HG02571 (cell line): ENCODE data around the gene MBNL1.
"Not testable (repeated sequence)": the region's sequence is repeated elsewhere in the genome, so short reads cannot be mapped to it uniquely, and the experiment has no call there.

Source experiments
- ATAC-seq: cut with Tn5 transposase; IDR thresholded peaks from one replicate; pipeline ENCODE4 v1.9.1; 2021; ENCODE audit warnings: mild to moderate bottlenecking, moderate library complexity; ENCODE audit not compliant: unreplicated experiment

The MBNL1 gene

DNA sequence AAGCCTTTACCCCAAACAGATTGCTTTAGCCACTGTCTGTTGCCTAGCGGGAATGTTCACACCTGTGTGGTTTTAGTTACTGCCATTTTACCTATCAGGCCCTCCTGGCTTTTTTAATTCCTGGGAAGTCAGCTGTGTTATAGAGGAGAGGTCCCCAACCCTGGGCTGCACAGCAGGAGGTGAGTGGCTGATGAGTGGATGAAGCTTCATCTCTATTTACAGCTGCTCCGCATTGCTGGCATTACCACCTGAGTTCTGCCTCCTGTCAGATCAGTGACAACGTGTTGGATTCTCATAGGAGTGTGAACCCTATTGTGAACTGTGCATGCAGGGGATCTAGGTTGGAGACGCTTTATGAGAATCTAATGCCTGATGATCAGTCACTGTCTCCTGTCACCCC, 127.0 kb downstream of the MBNL1 start:
- no peak for ATAC-seq

DNA sequence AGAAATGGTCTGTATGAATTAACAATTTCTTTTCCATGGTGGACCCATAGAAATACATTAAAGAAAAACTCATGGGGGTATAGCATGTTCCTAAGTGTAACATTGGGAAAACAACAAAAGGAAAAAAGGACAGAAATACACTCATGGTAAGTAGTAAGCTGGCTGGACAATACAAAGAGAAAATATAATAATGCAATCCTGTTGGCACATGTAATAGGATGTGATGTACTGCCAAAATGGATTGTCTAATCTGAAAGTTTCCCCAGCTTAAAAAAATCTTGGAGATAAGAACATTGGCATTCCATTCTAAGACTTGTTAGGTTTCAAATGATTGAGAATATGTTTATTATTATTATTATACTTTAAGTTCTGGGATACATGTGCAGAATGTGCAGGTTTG, 128.1 kb downstream of the MBNL1 start:
- no peak for ATAC-seq

DNA sequence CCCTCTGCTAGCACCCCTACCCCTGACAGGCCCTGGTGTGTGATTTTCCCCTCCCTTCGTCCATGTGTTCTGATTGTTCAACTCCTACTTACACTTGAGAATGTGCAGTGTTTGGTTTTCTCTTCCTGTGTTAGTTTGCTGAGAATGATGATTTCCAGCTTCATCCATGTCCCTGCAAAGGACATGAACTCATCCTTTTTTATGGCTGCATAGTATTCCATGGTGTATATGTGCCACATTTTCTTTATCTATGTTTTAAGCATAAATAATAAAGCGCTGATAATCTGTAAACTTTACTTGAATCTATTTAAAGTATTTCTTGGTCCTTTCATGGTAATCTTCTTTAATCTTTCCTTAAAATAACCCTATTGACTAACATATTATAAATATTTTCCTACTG, 128.6 kb downstream of the MBNL1 start:
- not testable (repeated sequence) for ATAC-seq

DNA sequence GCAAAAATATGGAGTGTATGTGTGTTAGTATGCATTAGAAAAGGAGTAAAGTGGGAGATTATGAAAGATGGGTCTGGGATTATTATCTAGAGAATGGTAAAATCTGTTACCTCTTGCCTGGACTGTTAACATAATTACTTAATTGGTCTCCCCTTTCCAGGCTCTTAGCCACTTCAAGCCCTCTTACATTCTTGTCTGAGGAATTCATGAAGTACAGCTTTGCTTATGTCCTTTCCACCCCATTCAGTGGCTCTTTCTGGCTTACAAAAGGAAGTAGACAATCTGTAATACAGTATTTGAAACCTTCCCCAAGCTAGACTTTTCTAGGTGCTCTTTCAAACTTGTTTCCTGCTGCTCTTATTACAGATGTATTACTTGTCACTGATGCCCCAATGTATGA, 129.8 kb downstream of the MBNL1 start:
- no peak for ATAC-seq

DNA sequence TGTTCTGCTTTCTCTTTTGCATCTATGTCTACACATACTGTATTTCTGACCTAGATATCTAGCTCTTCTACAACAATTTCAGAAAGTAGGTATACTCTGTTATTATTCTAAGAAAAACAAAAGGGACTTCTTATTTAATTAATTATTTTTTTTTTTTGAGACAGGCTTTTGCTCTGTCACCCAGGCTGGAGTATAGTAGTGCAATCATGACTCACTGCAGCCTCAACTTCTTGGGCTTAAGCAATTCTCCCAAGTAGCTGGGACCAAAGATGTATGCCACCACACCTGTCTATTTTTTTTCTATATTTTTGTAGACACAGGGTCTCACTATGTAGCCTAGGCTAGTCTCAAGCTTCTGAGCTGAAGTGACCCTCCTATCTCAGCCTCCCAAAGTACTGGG, 130.6 kb downstream of the MBNL1 start:
- no peak for ATAC-seq

DNA sequence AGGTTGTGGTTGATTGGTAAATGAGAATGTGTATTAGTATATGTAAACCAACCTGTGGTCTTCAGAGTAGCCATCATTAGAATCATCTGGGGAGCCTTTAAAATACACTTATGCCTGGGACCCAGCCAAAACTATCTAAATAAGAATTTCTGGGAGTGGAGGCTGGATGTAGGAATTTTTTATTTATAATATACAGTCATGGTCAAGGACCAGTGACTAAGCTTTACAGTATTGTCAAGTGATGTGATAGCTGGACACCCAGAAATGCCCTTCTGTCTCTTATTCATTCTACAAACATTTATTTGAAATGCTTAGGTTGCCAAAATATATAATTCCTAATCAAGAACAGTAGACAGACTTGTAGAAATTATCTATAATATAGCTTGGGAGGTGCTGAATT, 132.2 kb downstream of the MBNL1 start:
- ATAC-seq, result no peak

DNA sequence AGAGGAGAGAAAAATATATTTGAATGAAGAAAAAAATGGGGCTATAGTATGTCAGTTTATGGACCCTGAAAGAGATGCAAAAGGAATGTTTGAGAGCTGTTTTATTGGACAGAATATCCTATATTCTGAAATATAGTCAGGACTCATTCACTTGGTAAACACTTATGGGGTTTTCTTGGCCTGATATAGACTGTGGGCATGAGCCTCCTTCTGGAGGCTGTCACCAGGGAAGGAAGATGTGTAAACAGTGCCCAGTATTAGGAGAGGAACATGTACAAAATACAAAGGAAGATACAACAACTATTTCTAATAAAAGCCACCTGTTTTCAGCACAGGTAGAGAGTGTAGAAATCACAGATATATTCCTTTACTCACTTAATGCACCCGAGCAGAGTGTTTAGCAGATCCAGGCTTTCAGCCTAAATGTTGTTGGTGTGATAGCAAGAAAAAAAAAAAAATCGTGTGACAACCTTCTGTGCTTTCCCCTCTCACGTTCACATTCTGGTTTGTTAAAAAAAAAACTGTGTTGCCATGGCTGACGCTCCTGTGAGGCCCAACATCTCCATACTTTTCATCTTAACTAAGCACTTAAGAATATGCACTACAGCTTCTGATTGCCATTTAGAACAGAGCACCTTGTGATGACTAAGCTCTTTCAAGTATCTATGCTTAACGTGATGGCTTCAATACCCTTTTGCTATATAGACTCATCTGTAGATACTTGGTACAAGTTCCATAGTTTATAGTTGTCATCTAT, 134.1 kb downstream of the MBNL1 start:
- ATAC-seq, result no peak

DNA sequence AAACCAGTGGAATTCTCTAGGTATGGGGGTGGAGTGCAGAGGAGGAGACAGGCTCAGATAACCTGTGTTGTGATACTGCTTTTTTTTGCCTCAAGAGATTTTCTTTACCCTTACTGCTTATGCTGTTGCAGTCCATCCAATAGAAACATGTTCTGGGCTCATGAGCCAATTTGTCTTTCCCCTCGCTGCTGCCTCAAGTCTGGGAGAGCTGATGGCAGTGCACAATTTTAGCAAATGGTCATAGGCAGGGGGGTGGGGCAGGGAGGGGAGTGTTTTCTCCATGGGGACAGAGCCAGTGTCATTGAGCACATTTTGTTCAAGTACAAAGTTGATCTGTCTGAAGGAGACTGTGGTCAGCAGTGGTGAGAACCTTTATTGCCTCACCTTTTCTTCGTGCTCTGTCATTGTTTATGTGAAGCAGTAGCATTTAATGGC, 134.9 kb downstream of the MBNL1 start:
- ATAC-seq, result no peak

DNA sequence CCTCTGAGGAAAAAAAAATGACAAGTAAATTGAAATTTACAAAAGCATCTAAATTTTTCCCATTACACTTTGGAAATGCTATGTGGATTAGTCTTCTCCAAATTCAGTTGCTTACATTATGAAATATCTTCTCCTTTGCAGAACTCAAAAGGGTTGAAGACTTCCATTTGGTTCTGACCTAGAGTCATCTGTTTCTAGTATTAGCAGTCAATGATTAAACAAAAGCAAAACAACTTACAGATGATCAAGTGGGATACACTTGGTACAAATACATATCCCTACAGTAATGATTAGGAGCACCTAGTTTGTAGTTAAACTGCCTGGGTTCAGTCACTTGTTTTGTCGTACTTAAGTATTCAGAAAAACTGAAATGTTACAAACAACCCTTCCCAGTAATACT, 136.2 kb downstream of the MBNL1 start:
- no peak for ATAC-seq

DNA sequence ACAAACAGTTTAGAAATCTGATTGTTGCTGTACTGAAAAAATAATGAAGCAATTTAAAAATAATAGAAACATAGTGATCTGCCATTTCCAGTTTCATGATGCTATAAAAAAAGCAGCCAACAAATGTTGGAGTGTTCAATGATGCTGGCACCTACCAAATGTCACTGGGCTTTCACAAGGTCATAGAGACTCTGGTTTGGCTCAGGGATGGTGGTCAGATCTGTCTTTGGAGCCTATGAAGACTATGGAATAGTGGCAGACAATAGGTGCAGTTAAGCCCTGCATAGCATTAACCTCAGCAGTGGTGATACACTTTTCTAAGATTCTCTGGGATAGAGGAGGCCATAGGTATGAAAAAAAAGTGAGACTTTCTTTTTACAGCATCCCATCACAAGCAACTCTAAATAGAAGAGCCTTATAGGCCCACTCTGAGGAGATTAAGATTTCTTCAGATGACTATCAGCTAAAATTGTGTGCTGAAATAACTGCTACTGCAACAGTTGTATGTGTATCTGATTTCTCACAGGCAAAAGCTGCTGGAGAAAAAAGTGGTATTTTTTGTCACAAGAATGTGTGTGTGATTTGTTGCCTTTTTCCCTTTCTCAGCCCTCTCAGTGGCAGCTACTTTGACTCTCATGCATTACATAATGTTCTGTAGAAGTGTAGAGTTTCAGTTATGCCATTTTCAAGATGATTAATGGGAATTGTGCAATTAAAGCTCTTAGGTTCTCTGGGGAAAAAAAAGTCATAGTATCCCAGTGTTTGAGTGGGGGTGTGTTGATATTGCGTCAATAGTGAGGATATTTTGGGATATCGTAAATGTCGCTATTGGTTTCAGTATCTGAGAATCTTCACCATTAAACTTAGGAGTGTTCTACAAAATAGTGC, 137.4 kb downstream of the MBNL1 start:
- no peak for ATAC-seq

DNA sequence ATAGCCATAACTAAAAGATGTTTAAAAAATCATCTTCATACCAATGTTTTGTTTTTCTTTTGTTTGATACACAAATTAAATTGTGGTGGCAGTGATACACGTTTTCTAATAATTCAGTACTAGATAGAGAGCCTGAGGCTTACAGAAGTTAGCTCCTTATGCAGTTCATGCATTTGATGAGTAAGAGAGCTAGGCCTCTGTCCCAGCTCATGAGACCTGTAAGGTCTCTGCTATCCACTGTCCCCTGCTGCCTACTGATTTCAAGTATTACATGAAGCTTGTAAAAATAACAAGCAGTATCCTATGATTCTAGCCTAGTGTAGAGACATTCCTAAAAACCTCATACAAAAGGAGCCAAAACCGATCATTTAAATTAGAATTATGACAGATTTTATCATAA, 144.5 kb downstream of the MBNL1 start:
- ATAC-seq, result no peak

DNA sequence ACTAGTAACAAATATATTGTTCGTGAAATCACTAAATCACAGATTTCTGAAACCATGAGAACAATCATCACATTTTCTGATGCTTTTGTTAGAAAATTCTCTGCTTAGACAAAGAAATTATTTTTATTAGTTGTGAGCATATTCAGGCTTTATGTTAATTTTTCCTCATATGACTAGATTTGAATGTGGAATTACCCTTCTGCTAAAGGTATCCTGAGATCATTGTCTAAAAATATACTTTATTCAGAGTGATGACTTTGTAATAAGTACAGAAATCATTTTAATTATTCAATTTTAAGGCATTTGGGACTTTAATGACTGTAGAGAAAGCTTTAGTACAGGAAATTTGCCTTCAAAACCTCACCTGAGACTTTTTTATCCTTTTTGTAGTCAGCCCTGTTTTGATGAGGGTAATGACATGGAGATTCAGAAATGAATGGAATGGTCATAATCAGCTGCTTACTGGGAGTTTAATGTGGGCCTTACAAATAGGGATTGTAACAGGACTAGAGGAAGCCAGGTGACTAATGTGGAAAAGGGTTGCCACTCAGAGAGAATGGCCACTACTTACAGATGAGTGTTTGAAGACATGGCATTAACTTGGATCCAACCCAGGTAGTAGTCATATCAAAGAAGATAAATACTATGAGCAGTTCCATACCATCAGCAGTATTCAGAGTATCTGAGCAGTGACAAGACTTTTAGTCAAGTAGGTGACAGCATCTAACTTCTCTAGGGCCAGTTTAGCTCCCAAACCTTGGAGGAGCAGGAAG, 148.3 kb downstream of the MBNL1 start:
- no peak for ATAC-seq

DNA sequence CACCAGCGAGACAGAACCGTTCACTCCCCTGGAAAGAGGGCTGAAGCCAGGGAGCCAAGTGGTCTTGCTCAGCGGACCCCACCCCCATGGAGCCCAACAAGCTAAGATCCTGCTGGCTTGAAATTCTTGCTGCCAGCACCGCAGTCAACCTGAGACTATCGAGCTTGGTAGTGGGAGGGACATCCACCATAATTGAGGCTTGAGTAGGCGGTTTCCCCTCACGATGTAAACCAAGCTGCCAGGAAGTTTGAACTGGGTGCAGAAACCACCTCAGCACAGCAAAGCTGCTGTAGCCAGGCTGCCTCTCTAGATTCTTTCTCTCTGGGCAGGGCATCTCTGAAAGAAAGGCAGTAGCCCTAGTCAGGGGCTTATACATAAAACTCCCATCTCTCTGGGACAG, 151.0 kb downstream of the MBNL1 start:
- no peak for ATAC-seq

DNA sequence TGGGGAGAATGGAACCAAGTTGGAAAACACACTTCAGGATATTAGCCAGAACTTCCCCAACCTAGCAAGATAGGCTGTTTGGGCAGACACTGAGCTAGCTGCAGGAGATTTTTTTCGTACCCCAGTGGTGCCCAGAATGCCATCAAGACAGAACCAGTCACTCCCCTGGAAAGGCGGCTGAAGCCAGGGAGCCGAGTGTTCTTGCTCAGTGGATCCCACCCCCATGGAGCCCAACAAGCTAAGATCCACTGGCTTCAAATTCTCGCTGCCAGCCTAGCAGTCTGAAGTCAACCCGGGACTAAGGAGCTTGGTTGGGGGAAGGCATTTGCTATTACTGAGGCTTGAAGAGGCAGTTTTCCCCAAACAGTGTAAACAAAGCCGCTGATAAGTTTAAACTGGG, 152.4 kb downstream of the MBNL1 start:
- no peak for ATAC-seq

DNA sequence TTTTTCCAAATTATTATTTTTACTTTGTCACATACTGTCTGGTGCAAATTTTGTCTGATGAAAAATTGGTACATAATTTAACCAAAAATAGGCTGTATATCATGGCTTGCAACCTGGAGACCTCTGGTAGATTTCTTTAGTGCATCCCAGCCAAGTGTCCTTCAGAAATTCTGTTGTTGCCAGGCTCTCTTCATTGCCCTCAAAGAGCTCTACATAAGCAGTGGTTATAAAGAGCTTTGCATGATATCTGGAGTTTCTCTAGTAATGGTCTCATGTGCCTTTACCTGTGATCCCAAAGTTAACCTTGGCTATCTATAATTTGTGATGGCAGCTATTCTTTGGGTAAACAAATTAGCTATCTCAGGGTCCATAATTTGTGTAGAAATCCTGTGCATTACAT, 157.7 kb downstream of the MBNL1 start:
- ATAC-seq, result no peak

DNA sequence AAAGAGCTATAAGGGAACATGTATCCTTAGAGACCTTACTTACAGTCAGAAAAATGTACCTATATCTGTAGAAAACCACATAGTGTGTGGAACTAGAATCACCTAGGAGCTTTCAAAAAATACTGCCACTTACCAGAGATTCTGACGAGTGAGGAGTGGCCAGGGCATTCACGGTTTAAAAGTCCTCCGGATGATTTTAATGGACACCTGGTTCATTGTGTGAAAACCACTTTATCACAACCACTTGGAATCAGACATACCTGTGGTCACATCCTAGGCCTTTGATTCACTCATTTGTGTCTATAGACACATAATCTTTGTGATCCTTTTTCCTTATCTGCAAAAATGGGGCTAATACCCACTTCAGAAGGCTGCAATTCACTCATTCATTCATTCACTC, 159.8 kb downstream of the MBNL1 start:
- no peak for ATAC-seq

DNA sequence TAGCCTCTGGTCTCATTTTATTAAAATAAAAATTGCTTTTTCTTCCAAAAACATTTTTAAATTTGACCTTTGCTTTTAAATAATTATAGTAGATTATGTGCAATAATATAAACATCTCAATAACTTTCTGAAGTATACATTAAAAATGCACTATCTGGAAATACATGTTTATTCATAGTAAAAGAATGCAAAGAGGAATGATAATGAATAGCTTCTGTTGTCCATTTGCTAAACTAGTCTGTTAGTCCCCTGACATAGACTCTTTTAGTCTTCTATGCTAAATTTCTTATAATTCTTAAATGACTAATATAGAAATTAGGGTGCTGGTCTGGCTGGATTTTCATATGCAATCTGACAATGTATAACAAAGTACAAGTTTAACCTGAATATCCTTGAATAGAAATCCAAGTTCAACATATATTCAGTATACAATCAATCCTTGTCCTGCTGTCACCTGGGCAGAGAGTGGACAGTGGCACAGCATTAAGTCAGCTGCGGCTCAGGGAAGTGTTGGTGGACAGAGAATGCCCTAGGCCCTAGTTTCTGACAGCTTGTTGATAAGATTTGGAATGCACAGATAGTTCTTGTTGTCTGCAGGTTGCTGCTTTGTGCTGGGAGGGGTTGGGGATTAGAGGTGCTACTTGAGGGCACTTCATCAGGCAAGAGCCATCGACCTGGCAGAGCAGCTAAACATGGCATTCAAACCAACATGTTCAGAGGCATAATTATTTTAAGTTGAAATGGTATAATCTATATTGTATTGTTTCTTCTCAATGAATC, 161.7 kb downstream of the MBNL1 start:
- no peak for ATAC-seq

DNA sequence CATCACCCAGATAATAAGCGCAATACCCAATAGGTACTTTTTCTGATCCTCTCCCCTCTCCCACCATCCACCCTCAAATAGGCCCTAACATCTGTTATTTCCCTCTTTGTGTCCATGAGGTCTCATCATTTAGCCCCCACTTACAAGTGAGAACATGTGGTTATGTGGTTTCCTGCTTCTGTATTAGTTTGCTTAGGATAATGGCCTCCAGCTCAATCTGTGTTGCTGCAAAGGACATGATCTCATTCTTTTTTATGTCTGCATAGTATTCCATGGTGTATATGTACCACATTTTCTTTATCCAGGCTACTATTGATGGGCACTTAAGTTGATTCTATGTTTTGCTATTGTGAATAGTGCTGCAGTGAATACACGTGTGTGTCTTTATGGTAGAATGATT, 165.4 kb downstream of the MBNL1 start:
- no peak for ATAC-seq

DNA sequence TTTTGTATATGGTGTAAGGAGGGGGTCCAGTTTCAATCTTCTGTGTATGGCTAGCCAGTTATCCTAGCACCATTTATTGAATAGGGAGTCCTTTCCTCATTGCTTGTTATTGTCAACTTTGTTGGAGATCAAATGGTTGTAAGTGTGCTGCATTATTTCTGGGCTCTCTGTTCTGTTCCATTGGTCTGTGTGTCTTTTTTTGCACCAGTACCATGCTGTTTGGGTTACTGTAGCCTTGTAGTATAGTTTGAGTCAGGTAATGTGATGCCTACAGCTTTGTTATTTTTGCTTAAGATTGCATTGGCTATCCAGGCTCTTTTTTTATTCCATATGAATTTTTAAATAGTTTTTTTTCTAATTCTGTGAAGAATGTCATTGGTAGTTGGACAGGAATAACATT, 166.5 kb downstream of the MBNL1 start:
- ATAC-seq, result not testable (repeated sequence)

DNA sequence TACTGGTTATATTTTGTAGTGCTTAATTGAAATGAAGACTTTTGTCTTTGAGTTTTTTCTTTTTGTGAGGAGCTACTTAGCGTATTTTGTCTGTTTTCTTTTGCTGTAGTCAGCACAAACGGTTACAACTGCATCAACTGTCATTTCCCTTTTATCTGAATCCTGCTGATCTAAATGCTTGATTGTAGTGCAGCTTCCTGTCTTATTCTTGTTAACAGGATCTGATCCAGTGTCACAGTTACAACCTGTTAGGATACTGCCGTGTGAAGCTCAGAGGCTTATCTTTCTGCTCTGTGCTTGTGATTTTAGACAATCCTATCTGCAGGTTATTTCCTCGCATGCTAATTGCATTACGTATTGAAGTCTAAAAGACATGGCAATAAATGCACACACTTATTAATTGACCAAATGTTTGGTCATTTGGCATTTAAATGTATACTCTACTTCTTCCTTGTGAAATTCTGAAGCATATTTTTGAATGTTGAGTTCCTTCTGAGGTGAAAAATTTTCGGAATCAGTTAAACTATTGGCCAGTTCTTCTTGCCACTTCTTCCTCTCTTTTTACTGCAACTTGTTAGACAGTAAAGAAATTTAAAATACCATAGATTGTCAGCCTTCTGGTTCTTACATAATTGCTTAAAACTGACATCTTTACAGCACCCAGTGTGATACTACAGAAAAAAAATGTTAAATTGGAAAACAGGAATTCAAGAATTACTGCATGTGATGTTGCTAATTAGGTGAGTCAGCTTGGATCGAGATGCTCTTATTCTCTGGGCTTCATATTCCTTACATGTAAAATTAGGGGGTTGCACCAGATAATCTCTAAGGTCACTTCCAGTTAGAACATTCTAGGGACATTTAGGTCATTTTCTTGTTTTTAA, 168.2 kb downstream of the MBNL1 start:
- no peak for ATAC-seq
